NB4 (cell line): ENCODE data around the gene HMBS.
A peak's percentile ranks its signal among the peaks of the same experiment; 100 is the strongest.
"Not testable (repeated sequence)": the region's sequence is repeated elsewhere in the genome, so short reads cannot be mapped to it uniquely, and the experiment has no call there.

ENCODE experiments used
- DNase-seq: peaks from one replicate; pipeline ENCODE4 v3.0.0; 2010; ENCODE audit warnings: low read depth
- H3K4me3 ChIP-seq: one replicate; pipeline ENCODE4 v1.5.1; 2011; ENCODE audit warnings: mild to moderate bottlenecking, low read depth, low read length, moderate library complexity
- CTCF ChIP-seq: IDR thresholded peaks from one replicate; pipeline ENCODE4 v1.5.1; 2012; ENCODE audit warnings: low read depth, low read length
- MAX ChIP-seq: IDR thresholded peaks from 2 replicates; pipeline ENCODE4 v1.6.1; 2011; ENCODE audit warnings: low read depth, low read length
- MYC ChIP-seq: IDR thresholded peaks from 2 replicates; pipeline ENCODE4 v1.6.1; 2011; ENCODE audit warnings: low read depth, low read length
- POLR2A ChIP-seq: IDR thresholded peaks from 2 replicates; pipeline ENCODE4 v1.6.1; 2011; ENCODE audit warnings: mild to moderate bottlenecking; ENCODE audit not compliant: insufficient read length; ENCODE audit errors: extremely low read depth

HMBS gene

DNA sequence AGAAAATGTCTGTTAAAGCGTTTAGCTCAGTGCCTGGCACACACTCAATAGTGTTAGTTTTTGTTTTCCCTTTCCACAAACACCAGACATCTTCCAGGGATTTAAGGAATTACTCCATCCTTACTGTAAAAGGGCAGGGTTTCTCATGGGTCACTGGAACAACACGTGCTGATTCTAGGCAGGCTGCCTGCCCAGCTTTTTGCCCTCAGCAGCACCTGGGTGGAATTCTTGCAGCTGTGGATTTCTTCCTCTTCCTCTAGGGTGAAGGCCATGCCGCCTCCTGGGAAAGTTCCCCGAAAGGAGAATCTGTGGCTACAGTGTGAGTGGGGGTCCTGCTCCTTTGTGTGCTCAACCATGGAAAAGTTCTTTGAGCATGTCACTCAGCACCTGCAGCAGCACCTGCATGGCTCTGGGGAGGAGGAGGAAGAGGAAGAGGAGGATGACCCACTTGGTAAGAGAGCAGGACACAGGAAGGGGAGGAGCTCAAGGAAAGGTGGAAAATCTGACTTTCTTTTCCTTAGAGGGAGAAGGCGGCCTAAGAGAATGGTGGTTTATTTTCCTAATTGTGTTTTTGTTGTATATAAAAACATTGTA, 42.1 kb downstream of the HMBS start:
- no peak for TF ChIP-seq POLR2A
- no peak for TF ChIP-seq CTCF
- no peak for TF ChIP-seq MYC
- no peak for DNase-seq
- H3K4me3 ChIP-seq = no peak overlapping the region

GRCh38 chr11:119130662-119131061, 46.0 kb downstream of the HMBS start:
- no peak for TF ChIP-seq POLR2A
- TF ChIP-seq MYC = no peak
- no peak for TF ChIP-seq MAX
- no peak for TF ChIP-seq CTCF
- H3K4me3 ChIP-seq = no peak overlapping the region
- no peak for DNase-seq

- H3K4me3 ChIP-seq = no peak overlapping the region
- peak; percentile 57 for DNase-seq
- no peak for TF ChIP-seq MAX
- no peak for TF ChIP-seq MYC
- peak; percentile 78 for TF ChIP-seq CTCF
These were observed 49.8 kb downstream of the HMBS start for GRCh38 chr11:119134389-119134978.

- not testable (repeated sequence) for DNase-seq, H3K4me3 ChIP-seq
These were observed 54.6 kb downstream of the HMBS start for GRCh38 chr11:119139276-119139675.
